Measurements from ENCODE around the gene CST11.
"Not testable (repeated sequence)": the region's sequence is repeated elsewhere in the genome, so short reads cannot be mapped to it uniquely, and the experiment has no call there.

Gene CST11

GRCh38 chr20:23452776-23453175 lies at the start of gene CST11:
Gene CST11 (minus strand): TSS chr20:23452876. CDS start chr20:23452811, 65 bp downstream.
- DNase-seq, result no peak

- no peak for DNase-seq
Observed at GRCh38 chr20:23501926-23502325, 49.2 kb upstream of the CST11 start.

- DNase-seq, result no peak
Observed at GRCh38 chr20:23497536-23497935, 44.9 kb upstream of the CST11 start.

GRCh38 chr20:23493172-23493772 lies 40.6 kb upstream of the CST11 start:
- DNase-seq, result no peak

GRCh38 chr20:23492292-23492691 lies 39.6 kb upstream of the CST11 start:
- DNase-seq, result no peak

GRCh38 chr20:23490817-23491216 lies 38.1 kb upstream of the CST11 start, which contains the start of gene CST8:
Gene CST8 (plus strand): TSS chr20:23491117. CDS start chr20:23491668, 551 bp downstream.
- no peak for DNase-seq

- no peak for DNase-seq
Observed at GRCh38 chr20:23488996-23489395, 36.3 kb upstream of the CST11 start.

- DNase-seq, result no peak
Observed at GRCh38 chr20:23488470-23488869, 35.8 kb upstream of the CST11 start.

- DNase-seq, result no peak
Observed at GRCh38 chr20:23484081-23484480, 31.4 kb upstream of the CST11 start.

- DNase-seq, result no peak
Observed at GRCh38 chr20:23482138-23482537, 29.5 kb upstream of the CST11 start.

GRCh38 chr20:23479043-23479442 lies 26.4 kb upstream of the CST11 start:
- DNase-seq, result no peak

- no peak for DNase-seq
Observed at GRCh38 chr20:23477223-23477622, 24.5 kb upstream of the CST11 start.

- no peak for DNase-seq
Observed at GRCh38 chr20:23476015-23476754, 23.5 kb upstream of the CST11 start.

GRCh38 chr20:23475395-23475794 lies 22.7 kb upstream of the CST11 start:
- DNase-seq, result no peak

GRCh38 chr20:23473293-23473692 lies 20.6 kb upstream of the CST11 start:
- DNase-seq, result not testable (repeated sequence)

GRCh38 chr20:23472306-23472705 lies 19.6 kb upstream of the CST11 start:
- DNase-seq, result not testable (repeated sequence)

- not testable (repeated sequence) for DNase-seq
Observed at GRCh38 chr20:23466961-23467360, 14.3 kb upstream of the CST11 start.

- no peak for DNase-seq
Observed at GRCh38 chr20:23461180-23461579, 8.5 kb upstream of the CST11 start.

- DNase-seq, result no peak
Observed at GRCh38 chr20:23459461-23460150, 6.9 kb upstream of the CST11 start.

- no peak for DNase-seq
Observed at GRCh38 chr20:23456873-23457272, 4.2 kb upstream of the CST11 start.

- DNase-seq, result no peak
Observed at GRCh38 chr20:23456409-23456808, 3.7 kb upstream of the CST11 start.

- DNase-seq, result no peak
Observed at GRCh38 chr20:23455639-23456038, 3.0 kb upstream of the CST11 start.

- DNase-seq, result no peak
Observed at GRCh38 chr20:23454816-23455215, 2.1 kb upstream of the CST11 start.

Data from activated gamma-delta T cell treated with Interleukin-2 at 50 U/mL for 16 hours (primary cell).